HEK293T (cell line): Measurements from ENCODE around the gene ZFPL1.

Experiments
- HDGF ChIP-seq: fragments of 450-650 bp; IDR thresholded peaks from 2 replicates; pipeline ENCODE4 v1.6.1; 2017; ENCODE audit warnings: antibody characterized with exemption, borderline replicate concordance
- L3MBTL2 ChIP-seq: fragments of 450-650 bp; conservative IDR thresholded peaks from 2 replicates; pipeline ENCODE4 v1.6.1; 2016; ENCODE audit warnings: mild to moderate bottlenecking

DNA sequence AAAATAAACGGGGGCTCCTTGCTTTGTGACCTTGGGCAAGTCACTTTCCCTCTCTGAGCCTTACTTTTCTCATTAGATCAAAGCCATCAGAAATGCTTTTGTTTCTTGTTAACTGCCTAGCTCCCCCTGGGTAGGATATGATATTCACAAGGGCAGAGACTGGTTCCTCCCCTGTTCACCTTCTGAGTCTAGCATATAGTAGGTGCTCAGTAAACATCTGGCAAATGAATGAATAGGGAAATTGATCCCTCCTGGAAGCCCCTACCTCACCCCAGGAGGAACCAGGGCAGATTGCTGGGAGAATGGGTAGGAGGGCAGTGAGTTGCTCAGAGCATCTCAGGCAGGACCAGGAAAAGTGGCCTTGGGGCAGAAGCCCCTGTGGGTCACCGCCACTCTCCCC is 49.6 kb upstream of the ZFPL1 start:
- TF ChIP-seq HDGF (no peak), L3MBTL2 (no peak)
